Activated CD4-positive, alpha-beta T cell treated with anti-CD3 and anti-CD28 coated beads, Interleukin-2, Interleukin-6, amounts not matched to agents 100 ng/mL and 50 ng/mL, durations not matched to agents 16 hours and 8 hours (primary cell): Measurements from ENCODE around the gene SIX5.
A peak's percentile ranks its signal among the peaks of the same experiment; 100 is the strongest.

Experiments used
- DNase-seq: peaks from one replicate; pipeline ENCODE4 v3.0.0-alpha.2; 2020

Gene SIX5

DNA sequence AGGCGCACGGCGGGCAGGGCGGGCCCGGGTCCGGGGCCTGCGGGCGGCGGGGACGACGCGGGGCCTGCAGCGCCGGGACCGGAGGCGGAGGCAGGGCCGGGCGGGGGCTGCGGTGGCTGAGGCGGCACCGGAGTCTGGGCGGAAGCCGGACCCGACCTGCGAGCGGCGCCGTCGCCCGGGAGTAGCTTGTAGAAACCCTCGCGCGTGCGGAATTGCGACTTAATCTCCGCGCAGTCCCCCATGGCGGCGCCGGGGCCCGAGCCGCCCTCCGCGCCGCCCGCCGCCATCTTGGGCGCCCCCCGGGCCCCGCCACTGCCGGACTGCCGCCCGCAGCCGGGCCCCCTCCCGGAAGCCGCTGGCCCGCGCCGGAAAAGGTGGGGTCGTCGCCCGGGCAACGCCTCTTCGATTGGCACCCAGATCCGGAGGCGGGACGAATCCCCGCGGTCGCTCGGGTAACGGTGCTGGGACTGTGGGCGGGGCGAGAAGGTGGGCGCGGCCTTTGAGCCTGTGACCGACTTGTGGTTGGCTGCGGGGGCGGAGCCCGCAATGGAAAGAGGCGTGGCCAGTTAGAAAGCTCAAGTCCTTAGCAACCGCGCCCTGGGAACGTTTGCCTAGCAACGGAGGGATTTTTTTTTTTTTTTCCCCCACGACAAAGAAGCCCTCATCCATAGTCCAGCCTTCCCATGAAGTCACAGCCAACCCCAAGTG is 23.6 kb upstream of the SIX5 start, which contains the start of gene DMWD:
TSS of gene DMWD (minus strand) at position 376 of the 708 bp plus-strand sequence. CDS start at position 287, 89 bp downstream.
- peak; percentile 100 for DNase-seq

DNA sequence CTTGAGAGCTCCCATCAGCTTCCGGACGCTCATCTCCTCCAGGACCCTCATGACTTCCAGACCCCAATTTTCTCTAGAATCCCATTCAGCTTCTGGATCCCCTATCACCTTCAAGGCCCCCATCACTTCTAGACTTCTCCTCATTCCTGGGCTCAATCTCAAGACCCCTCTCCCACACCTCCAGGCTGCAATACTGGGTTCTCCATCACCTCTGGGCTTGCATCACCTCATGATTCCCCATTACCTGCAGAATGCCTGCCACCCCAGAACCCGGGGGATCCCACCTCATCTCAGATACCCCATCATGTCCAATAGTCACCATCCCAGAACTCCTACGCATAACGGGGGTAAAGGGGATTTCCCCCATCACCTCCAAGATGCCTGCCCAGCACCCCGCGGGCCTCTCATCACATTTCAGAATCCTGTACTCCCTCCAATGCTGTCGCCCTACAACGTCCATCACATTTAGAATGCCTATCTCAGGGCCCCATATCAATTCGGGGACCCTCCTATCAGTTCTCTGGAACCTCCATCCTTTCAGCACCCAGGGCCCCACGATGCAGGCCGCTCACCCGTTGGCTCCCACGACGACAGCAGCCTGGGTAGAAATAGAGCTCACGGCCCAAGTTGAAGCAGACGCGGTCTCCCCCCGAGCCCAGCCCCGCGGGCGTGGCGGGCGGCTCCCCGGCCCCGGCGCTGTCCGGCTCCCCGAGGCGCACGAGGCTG is 22.9 kb upstream of the SIX5 start:
- DNase-seq: no peak

DNA sequence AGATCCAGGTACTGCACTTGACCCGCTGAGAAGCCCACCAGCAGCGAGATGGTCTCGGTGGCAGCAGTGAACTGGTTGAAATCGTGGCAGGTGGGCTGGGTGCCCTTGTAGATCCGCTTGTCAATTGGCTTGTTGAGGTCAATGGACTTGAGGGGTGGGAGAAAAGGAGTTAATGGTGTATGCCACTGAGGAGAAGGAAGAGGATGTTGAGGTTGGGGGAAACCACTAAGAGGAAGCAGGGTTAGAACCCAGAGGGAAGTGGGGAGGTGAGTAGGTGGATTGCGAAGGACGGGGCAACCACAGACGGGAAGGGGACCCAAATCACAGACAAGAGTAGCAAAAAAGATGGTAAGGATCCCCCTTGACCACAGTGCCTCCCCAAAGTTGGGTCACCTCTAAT is 21.9 kb upstream of the SIX5 start:
- peak; percentile 74 for DNase-seq

DNA sequence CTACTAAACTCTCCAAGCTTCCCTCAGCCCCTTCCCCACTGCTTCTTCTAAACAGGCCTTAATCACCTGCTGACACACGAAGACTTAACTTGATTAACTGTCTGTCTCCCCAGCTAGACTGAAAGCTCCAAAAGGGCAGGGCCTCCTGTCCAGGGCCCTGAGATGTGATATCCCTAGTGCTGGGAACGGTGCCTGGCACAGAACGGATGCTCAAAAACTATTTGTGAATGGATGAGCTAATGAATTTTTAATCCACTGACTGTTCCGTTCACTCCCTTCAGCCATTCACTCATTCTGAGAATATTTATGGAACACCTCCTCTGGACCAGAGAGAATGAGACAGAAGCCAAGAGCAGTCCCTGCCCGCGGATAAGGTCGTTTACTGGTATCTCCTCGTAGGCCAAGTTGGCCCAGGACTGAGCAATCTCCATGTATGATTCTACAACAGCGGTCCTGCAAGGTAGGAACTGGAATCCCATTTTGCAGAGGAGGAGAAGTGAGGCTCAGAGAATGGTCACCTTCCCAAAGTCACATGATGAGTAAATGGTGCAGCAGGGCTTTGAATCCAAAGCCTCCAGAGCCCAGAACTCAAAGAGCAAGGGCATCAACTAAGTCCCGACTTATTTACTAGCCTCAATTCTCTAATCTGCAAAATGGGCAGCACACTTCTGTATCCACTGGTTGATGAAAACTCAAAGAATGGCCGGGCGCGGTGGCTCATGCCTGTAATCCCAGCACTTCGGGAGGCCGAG is 20.2 kb upstream of the SIX5 start:
- no peak for DNase-seq

DNA sequence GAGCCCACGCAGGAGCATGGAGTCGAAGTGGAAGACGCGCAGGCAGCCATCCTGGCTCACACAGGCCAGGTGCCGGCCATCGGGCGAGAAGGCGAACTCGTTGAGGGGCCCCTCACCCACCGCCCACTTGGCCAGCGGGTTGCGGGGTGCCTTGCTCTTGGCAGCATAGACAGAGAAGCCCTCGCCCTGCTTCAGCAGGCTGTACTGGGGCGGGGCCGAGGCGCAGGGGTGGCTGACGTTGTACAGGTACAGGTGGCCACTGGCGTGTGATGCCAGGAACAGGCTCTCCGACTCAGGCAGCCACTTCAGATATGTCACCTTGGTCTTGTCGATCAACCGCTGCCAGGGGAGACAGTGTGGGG is 17.5 kb upstream of the SIX5 start:
- no peak for DNase-seq

DNA sequence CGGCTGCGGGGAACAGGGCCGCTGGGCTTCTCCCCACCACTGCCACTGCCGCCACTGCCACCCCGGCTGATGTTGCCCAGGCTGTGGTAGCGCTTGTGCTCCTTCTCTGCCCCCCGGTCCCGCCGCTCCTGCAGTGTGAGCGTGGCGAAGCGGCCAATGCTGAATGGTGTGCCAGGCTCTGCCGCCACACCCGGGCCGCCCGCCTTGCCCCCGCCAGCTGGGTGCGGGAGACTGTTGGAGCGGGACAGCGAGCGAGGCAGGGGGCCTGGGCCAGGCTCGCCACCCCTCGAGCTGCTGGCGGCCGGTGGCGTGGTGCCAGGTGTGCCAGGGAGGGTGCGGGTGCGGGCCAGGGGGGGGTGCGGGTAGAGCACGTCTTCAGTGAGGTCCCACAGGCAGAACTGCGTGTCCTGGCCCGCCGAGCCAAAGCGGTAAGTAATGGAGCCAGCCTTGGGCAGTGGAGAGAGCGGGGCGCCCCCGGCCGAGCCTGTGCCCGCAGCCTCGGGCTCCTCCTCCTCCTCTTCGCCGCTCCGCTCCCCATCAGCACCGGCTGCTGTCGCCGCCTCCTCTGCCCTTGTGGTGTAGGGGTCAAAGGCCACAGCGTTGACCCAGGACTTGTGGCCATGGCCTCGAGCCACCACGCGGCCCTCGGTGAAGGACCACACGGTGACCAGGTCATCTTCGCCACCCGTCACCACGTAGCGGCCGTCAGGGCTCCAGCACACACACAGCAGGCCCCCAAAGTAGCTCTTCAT is 16.9 kb upstream of the SIX5 start:
- no peak for DNase-seq

DNA sequence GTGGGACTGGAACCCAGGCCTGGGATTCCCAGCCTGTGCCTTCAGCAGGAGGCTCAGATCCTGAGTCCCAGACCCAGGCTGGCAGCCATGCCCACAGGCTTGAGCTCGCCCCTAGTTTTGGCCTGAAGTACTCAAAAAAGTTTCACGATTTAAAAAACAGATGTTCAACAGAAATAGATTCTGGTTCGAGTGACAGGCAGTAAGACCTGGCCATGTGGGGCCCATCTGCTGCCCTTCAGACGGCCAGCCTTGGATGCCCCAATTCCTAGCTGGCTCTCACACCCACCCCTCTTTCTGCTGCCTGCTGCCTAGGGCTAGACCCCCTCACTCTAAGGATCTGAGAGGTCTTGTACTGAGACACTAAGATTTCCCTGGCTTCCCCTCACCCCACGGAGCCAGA is 16.0 kb upstream of the SIX5 start:
- no peak for DNase-seq

DNA sequence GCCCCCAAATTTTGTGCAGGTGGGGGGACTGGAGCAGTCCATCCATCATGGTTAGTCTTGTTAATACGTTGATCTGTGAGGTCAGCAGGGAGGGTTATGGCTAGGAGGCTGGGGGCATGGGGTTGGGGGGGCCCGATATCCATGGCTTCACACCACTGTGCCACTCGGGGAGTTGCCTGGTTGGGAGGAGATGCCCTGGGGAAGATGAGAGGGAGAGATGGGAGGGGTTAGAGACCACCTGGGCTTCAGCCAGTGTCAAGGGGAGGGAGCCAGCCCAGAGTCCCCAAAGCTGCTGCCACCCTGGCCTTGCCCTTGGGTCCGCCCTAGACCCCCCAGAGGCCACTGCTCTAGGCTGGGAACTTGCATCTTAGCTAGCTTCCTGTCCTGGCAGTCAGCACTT is 15.0 kb upstream of the SIX5 start:
- DNase-seq: no peak

DNA sequence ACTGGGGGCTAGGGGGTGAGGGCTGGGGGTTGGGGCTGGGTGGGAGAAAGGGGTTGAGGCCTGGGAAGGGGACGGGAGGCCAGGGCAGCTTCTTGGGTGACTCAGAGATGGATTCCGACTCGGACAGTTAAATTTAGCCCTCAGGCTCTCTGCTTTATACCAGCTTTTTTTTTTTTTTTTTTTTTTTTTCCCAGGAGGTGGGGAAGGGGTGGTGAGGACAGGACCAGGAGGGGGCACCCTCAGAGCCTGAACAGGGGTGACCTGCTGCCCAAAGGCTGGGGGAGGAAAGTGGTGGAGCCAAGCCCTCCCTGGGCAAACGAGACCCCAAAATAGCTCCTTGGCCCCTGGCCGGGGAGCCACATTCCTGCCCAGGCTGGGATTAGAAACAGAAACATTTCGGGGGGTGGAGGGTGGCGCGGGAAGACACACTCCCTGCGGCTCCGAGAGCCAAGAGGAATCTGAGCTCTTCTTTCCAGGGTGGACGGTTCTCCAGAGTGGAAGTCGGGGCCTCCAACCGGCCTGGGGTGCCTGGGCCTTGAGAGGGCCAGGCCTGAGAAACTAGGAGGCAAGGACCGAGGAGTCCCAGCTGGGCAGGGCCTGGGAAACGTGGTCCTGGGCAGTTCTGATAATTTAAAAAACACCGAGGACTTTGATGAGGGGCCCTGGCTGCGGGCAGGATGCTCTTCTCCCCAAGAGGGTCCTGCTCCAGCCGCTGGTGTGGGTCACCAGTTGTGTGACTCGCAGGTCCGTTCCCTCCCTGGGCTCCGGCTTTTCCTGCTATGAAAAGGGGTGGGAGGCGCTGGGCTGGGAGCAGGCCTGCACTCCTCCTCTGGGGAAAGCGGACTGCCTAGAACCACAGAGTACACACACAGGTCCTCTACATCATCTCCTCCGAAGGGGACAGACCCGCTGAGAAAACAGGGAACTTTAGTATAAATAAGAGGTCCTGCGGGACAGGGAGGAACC is 14.1 kb upstream of the SIX5 start:
- no peak for DNase-seq

DNA sequence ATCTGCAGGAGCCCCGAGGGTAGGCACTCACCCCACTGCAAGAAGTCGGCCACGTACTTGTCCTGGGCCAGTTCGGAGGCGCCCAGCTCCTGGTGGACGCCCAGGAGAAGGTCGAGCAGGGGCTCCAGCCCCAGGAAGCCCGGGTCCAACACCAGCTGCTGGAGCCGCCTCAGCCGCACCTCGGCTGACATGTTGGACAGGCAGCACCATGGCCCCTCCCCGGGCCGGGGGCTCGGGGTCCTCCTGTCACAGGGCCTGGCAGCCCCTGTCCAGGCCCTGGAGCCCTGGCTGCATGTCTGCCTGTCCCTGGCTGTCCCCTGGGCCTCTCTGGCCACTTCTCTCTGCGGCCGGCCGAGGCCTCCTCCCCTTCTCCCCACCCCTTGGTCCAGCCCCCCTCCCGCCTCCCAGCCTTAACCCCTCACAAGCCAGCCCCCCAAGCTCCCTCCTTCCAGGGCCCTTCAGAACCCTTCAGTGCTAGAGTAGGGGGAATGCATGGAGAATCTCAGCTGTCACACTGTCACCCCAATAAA is 13.2 kb upstream of the SIX5 start, which contains the start of gene DMPK:
TSS of gene DMPK (minus strand) at position 329 of the 530 bp plus-strand sequence. CDS start at position 191, 138 bp downstream.
- DNase-seq: no peak

DNA sequence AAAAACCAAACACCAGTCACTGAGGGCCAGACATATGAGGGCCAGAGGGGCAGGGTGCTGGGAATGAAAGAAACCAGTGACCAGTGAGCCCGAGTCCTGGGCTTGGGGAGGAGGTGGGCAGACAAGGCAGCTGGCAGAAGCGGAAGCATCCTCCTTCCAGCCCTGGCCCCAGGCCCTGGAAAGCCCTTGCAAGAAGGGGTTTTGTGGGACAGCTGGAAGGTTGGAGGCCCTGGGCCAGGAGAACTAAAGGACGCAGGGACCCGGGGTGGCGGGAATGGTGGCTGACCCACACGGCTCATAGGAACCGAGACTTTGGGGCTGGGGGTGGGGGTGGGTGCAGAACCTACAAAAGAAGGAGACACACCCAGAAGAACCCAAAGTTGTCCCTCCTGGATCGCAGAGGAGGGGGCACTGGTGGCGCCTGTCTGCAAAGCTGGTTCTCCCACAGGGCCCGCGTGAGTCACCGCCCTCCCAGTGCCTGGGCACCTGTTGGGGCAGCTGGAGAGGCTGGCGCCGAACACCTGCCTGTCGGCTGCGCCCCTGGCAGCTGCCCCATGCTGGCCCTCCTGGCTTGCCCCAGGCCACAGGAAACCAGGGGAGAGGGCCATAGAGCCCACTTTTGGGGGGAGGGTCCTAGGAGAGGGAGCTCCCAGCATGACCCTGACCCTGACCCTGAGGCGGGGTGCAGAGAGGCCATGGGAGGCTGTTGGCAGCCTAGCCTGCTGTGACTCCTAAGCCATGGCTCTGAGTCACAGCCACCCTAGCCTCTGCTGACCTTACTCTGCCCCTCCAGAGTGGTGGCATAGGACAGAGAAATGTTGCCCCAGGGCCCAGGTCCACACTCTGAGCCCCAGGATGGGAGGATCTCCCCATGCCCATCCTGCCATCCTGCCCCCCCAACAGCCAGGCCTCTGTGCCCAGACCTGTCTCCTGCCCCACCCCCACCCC is 12.4 kb upstream of the SIX5 start:
- DNase-seq: no peak

DNA sequence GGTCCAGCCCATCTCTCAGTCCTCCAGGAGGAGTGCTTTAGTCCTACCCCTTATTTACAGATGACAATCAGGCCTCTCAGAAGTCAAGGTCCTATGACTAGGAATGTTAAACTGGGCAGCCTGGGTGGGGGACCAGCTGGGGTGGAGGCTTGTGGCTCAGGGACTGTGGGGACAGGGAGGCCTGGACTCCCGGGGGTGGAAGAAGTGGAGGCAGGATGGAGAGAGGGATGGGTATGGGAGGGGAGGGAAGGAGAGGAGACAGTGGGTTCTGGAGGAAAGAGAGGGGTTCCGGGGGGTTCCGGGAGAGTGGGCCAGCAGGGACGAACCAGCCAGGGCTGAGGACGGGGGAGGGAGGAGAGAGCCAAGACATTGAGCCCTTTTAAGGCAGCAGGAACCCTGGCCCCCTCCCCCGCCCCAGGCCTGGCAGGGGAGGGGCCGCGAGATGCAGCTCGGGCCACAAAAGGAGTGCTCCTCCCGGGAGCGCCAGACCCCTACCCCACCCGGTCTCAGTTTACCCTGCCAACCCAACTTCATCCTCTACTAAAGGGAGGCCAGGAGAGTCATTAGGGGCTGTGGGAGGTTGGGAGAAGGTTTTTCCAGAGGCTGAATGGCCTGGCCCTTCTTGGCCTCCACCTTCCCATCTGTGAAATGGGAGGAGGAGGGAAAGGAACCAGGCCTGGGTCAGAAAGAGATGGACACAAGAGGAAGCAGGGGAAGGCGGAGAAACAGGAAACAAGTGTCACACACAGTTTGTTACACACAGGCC is 11.6 kb upstream of the SIX5 start:
- DNase-seq: no peak

DNA sequence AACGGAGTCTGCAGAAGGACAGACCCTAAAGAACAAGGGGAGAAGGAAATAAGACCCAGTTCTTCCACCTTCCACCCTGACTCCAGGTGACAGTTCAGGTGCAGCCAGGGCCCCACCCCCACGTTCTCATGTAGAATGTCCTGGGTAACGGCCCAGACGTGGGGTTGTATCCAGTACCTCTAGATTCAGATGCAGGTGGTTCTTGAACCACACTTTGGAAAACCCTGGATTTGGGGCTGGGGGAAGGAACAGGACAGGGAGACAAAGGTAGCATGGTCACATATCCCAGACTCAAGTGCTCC is 11.0 kb upstream of the SIX5 start:
- no peak for DNase-seq

DNA sequence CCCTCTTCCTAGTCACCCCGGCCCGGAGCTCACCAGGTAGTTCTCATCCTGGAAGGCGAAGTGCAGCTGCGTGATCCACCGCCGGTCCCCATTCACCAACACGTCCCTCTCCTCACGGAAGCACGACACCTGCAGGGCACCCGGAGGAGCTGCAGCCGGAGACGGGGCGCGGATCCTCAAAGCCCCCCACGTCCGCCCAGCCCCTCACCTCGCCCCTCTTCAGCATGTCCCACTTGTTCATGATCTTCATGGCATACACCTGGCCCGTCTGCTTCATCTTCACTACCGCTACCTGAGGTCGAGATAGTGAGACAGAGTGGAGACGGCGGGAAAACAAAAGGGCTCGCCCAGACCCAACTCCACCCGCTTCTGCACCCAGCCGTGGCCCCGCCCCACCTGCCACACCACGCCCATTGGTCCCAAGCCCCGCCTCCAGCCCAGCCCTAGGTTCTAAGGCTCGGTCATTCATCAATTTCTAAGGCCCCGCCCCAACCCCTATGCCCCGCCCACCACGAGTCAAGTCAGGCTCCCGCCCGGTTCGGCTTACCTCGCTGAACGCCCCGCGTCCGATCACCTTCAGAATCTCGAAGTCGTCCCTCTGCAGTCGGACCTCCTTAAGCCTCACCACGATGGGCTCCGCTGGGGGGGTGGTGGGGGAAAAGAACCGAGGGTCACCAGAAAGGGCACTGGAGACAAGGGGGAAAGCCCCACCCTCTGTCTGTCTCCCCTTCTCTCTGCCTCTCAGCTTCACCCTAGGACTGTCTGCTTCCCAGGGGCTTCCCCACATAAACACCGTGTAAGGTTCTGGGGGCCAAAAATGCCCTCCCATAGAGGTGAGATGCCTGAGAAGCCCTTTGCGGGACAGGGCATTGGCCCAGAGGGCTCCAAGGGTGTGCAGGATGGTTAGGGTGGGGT is 10.4 kb upstream of the SIX5 start:
- peak; percentile 96 for DNase-seq

DNA sequence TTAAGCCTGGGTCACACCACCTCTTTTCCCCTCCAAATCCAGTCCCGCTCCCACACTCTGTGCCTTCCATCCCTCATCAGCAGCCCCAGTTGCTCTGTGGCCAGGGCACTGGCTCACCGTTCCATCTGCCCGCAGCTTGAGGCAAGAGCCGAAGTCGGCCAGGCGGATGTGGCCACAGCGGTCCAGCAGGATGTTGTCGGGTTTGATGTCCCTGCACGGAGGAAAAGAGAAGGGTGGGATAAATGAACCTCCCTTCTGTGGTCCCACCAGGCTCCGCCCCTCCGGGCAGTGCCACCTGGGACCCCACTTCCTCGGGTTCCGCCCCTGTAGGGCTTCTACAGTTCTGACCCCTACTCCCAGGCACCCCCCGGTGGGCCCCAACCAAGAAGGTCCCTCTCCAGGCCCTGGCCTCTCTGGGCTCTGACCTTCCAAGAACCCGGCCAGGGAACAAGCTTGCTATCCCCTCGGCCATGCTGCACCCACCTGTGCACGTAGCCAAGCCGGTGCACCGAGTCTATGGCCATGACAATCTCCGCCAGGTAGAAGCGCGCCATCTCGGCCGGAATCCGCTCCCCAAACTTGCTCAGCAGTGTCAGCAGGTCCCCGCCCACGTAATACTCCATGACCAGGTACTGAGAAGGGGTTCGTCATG is 9.1 kb upstream of the SIX5 start:
- no peak for DNase-seq

DNA sequence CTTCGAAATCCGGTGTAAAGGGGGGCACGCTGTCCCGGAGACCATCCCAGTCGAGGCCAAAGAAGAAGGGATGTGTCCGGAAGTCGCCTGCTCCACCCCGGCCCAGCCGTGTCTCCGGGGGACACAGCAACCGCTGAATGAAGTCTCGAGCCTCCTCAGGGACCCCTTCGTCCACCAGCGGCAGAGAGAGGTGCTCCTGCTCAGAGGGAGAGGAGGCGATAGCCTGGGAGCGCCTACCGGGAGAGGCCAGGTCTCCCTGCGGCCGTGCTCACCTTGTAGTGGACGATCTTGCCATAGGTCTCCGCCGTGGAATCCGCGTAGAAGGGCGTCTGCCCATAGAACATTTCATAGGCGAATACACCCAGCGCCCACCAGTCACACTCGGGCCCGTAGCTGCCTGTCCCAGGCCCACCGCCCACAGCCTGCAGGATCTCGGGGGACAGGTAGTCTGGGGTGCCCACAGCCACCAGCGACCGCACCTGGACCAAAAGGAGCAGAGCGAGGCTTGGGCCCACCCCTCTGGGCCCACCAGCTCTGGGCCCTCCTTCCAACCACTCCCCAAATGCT is 8.4 kb upstream of the SIX5 start:
- DNase-seq: no peak

DNA sequence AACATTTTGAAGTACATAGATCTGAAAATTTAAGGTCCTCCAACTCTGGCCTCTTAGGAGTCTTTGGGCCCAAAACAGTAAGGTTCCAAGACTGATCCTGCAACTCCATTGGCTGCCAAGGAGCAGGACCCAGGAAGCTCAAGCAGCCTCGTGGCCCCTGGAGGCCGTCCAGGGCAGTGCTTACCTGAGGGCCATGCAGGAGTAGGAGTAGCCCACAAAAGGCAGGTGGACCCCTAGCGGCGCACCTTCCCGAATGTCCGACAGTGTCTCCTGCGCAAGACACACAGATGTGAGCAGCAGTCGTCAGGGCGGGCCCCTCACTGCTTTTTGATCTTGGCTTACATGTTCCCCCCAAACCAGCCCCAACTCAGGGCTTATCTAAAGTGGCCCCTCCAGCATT is 5.7 kb upstream of the SIX5 start:
- DNase-seq: no peak

DNA sequence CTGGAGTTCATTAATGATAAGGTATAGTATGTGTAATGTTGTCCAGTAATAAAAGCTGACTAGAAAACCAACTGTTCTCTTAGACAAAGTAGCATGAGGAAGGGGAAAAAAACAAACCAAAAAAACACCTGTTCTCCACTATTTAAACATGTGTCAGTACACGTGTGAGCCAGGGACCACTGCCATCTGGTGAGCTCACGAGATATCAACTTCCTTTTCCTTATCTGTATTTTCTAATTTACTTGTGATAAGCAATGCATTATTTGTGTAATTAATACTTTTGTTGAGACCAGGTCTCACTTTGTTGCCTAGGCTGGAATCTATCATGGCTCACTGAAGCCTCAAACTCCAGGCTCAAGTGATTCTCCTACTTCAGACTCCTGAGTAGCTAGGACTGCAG is 4.3 kb upstream of the SIX5 start:
- no peak for DNase-seq
